NB4 (cell line): Measurements from ENCODE around the gene SEC11A.
"Not testable (repeated sequence)": the region's sequence is repeated elsewhere in the genome, so short reads cannot be mapped to it uniquely, and the experiment has no call there.

Source experiments
- DNase-seq: peaks from one replicate; pipeline ENCODE4 v3.0.0; 2010; ENCODE audit warnings: low read depth
- H3K4me3 ChIP-seq: one replicate; pipeline ENCODE4 v1.5.1; 2011; ENCODE audit warnings: mild to moderate bottlenecking, low read depth, low read length, moderate library complexity
- CTCF ChIP-seq: IDR thresholded peaks from one replicate; pipeline ENCODE4 v1.5.1; 2012; ENCODE audit warnings: low read depth, low read length
- MAX ChIP-seq: IDR thresholded peaks from 2 replicates; pipeline ENCODE4 v1.6.1; 2011; ENCODE audit warnings: low read depth, low read length
- MYC ChIP-seq: IDR thresholded peaks from 2 replicates; pipeline ENCODE4 v1.6.1; 2011; ENCODE audit warnings: low read depth, low read length
- POLR2A ChIP-seq: IDR thresholded peaks from 2 replicates; pipeline ENCODE4 v1.6.1; 2011; ENCODE audit warnings: mild to moderate bottlenecking; ENCODE audit not compliant: insufficient read length; ENCODE audit errors: extremely low read depth

The SEC11A gene

GRCh38 chr15:84737005-84737404, 21.1 kb upstream of the SEC11A start:
- no peak for DNase-seq
- TF ChIP-seq MAX (no peak), CTCF (no peak), MYC (no peak), POLR2A (no peak)
- H3K4me3 ChIP-seq, result no peak overlapping the region

- no peak for DNase-seq
- H3K4me3 ChIP-seq, result no peak overlapping the region
- TF ChIP-seq MAX (no peak), CTCF (no peak), POLR2A (no peak), MYC (no peak)
Observed at GRCh38 chr15:84736375-84736774, 20.4 kb upstream of the SEC11A start.

- DNase-seq, result not testable (repeated sequence)
- peak overlapping the region; percentile 52 for H3K4me3 ChIP-seq
Observed at GRCh38 chr15:84735480-84736061, 19.6 kb upstream of the SEC11A start.

GRCh38 chr15:84734794-84735479, 19.0 kb upstream of the SEC11A start:
- peak; percentile 96 for DNase-seq
- peak overlapping the region; percentile 52 for H3K4me3 ChIP-seq
- TF ChIP-seq MYC (no peak), POLR2A (peak; percentile 37)

GRCh38 chr15:84731774-84732173, 15.8 kb upstream of the SEC11A start:
- H3K4me3 ChIP-seq, result no peak overlapping the region
- DNase-seq, result no peak
- TF ChIP-seq POLR2A (no peak), MAX (no peak), CTCF (no peak), MYC (no peak)

- H3K4me3 ChIP-seq, result no peak overlapping the region
- TF ChIP-seq CTCF (no peak), POLR2A (no peak), MAX (no peak), MYC (no peak)
- no peak for DNase-seq
Observed at GRCh38 chr15:84727429-84727828, 11.5 kb upstream of the SEC11A start.

GRCh38 chr15:84725001-84725491, 9.1 kb upstream of the SEC11A start:
- TF ChIP-seq POLR2A, result no peak
- TF ChIP-seq MYC, result peak; percentile 23
- TF ChIP-seq CTCF, result no peak
- peak; percentile 36; the same call in 1 of the 2 replicates for TF ChIP-seq MAX
- H3K4me3 ChIP-seq, result no peak overlapping the region
- peak; percentile 97 for DNase-seq
